GM12878 (cell line): ENCODE data around the gene NUAK1. TPM values are rescaled to one million over a fixed set of nuclear protein-coding genes. Genes with fewer than 3 reads are reported as not detected.

Experiments used
- ATF2 ChIP-seq: IDR thresholded peaks from 2 replicates; pipeline ENCODE4 v1.6.1; 2012; ENCODE audit warnings: low read length, inconsistent platforms
- ATF3 ChIP-seq: IDR thresholded peaks from 2 replicates; pipeline ENCODE4 v1.6.1; 2011; ENCODE audit warnings: low read depth, mild to moderate bottlenecking, low read length, moderate library complexity, borderline replicate concordance; ENCODE audit errors: extremely low read depth
- CHD2 ChIP-seq: IDR thresholded peaks from 2 replicates; pipeline ENCODE4 v1.6.1; 2011; ENCODE audit warnings: low read depth, low read length, improper control_type of control experiment, borderline replicate concordance
- ETV6 ChIP-seq, 2 experiments: fragments of 450-650 bp in 1 of 2; IDR thresholded peaks in 1 of 2; conservative IDR thresholded peaks in 1 of 2; 2 replicates each; pipeline ENCODE4 v1.6.1; 2014; ENCODE audit warnings: antibody characterized with exemption in 1 of 2, borderline replicate concordance in 1 of 2, low read depth in 1 of 2, mild to moderate bottlenecking in 1 of 2, moderate library complexity in 1 of 2
- HDAC2 ChIP-seq: fragments of 200-600 bp; sonication (generic); IDR thresholded peaks from 2 replicates; pipeline ENCODE4 v1.6.1; 2017
- IRF4 ChIP-seq: IDR thresholded peaks from 2 replicates; pipeline ENCODE4 v1.6.1; 2011; ENCODE audit warnings: low read depth, low read length
- MXI1 ChIP-seq: fragments of 150-350 bp; IDR thresholded peaks from 2 replicates; pipeline ENCODE4 v1.6.1; 2011; ENCODE audit warnings: low read depth, mild to moderate bottlenecking, inconsistent platforms, low read length, improper control_type of control experiment
- MYB ChIP-seq: fragments of 150-350 bp; IDR thresholded peaks from 2 replicates; pipeline ENCODE4 v1.6.1; 2014; ENCODE audit warnings: mild to moderate bottlenecking, low read depth, low read length, borderline replicate concordance
- NBN ChIP-seq: fragments of 450-650 bp; IDR thresholded peaks from 2 replicates; pipeline ENCODE4 v1.6.1; 2016
- NFIC ChIP-seq: IDR thresholded peaks from 2 replicates; pipeline ENCODE4 v1.6.1; 2012; ENCODE audit warnings: low read depth, mild to moderate bottlenecking, inconsistent platforms, low read length, moderate library complexity
- NFYB ChIP-seq: IDR thresholded peaks from 2 replicates; pipeline ENCODE4 v1.6.1; 2011; ENCODE audit warnings: low read depth, mild to moderate bottlenecking, low read length, improper control_type of control experiment, moderate library complexity; ENCODE audit not compliant: insufficient read depth
- NKRF ChIP-seq: fragments of 450-650 bp; conservative IDR thresholded peaks from 2 replicates; pipeline ENCODE4 v1.6.1; 2017; ENCODE audit warnings: mild to moderate bottlenecking, moderate library complexity
- NR2C2 ChIP-seq: IDR thresholded peaks from 2 replicates; pipeline ENCODE4 v1.6.1; 2011; ENCODE audit warnings: borderline replicate concordance, low read depth; ENCODE audit not compliant: control insufficient read depth, insufficient read length
- RELB ChIP-seq: fragments of 450-650 bp; IDR thresholded peaks from 2 replicates; pipeline ENCODE4 v1.6.1; 2017; ENCODE audit warnings: low read depth, mild to moderate bottlenecking, moderate library complexity
- RFX5 ChIP-seq: IDR thresholded peaks from 2 replicates; pipeline ENCODE4 v1.6.1; 2011; ENCODE audit warnings: low read depth, low read length, improper control_type of control experiment
- SIN3A ChIP-seq: IDR thresholded peaks from 2 replicates; pipeline ENCODE4 v1.6.1; 2012; ENCODE audit warnings: low read depth, low read length, improper control_type of control experiment
- SIX5 ChIP-seq: IDR thresholded peaks from 2 replicates; pipeline ENCODE4 v1.6.1; 2011; ENCODE audit warnings: mild to moderate bottlenecking, low read depth, low read length, moderate library complexity; ENCODE audit not compliant: severe bottlenecking
- SMAD1 ChIP-seq: fragments of 450-650 bp; IDR thresholded peaks from 2 replicates; pipeline ENCODE4 v1.6.1; 2018; ENCODE audit warnings: mild to moderate bottlenecking, low read depth; ENCODE audit not compliant: partially characterized antibody
- SMC3 ChIP-seq: IDR thresholded peaks from 2 replicates; pipeline ENCODE4 v1.6.1; 2011; ENCODE audit warnings: low read length, improper control_type of control experiment, borderline replicate concordance
- SP1 ChIP-seq: IDR thresholded peaks from one replicate; pipeline ENCODE4 v1.6.1; 2011; ENCODE audit warnings: low read depth, low read length
- TCF7 ChIP-seq: IDR thresholded peaks from 2 replicates; pipeline ENCODE4 v1.6.1; 2014; ENCODE audit warnings: antibody characterized with exemption, borderline replicate concordance
- ZBED1 ChIP-seq: IDR thresholded peaks from 2 replicates; pipeline ENCODE4 v1.6.1; 2016; ENCODE audit warnings: borderline replicate concordance
- polyA plus RNA-seq, 11 experiments: library from polyadenylated mRNA; depleted of rRNA in 4 of 11; unstranded in 6 of 11; stranded (reverse) in 5 of 11; fragments of >200 nt; fragmentation: Nextera tagmentation in 4 of 11; fragmentation: Illumina TruSeq in 1 of 11; extraction: Ambion mirVana in 4 of 11; extraction: Trizol in 1 of 11; gene quantifications; 1 replicate in 1 of 11; 2 replicates in 10 of 11; pipeline versions ENCODE4 v1.2.1 to v1.2.3, GENCODE V29; 2011 to 2016; ENCODE audit warnings: inconsistent platforms in 2 of 11, missing spikeins in 2 of 11, low read depth in 1 of 11
- total RNA-seq, 4 experiments: library from RNA; depleted of rRNA in 3 of 4; stranded (reverse); fragments of >200 nt in 3 of 4; fragmentation: Illumina TruSeq in 1 of 4; extraction: Trizol in 1 of 4; gene quantifications; 2 replicates each; pipeline versions ENCODE4 v1.2.1 to v1.2.3, GENCODE V29; 2013 to 2021
- TF ChIP-seq, protein P1 (sequence below): IDR thresholded peaks from 2 replicates; pipeline ENCODE4 v1.6.1; 2011; ENCODE audit warnings: borderline replicate concordance, low read depth, mild to moderate bottlenecking, moderate library complexity, mixed read lengths, low read length; ENCODE audit not compliant: insufficient read depth; ENCODE audit errors: extremely low read length
- TF ChIP-seq, protein P2 (sequence below): fragments of 450-650 bp; IDR thresholded peaks from 2 replicates; pipeline ENCODE4 v1.6.1; 2017; ENCODE audit warnings: borderline replicate concordance

The NUAK1 gene
- total and polyA plus RNA-seq, 10 of the 15 experiments (the other 5 are each of a cell fraction or from before 2014, with no cell fraction given), result 0.03 to 0.42 (median 0.08) TPM; not detected in 2

GRCh38 chr12:106085213-106085612, 53.5 kb downstream of the NUAK1 start (continued):
- TF ChIP-seq, protein P1, sequence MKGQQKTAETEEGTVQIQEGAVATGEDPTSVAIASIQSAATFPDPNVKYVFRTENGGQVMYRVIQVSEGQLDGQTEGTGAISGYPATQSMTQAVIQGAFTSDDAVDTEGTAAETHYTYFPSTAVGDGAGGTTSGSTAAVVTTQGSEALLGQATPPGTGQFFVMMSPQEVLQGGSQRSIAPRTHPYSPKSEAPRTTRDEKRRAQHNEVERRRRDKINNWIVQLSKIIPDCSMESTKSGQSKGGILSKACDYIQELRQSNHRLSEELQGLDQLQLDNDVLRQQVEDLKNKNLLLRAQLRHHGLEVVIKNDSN, result no peak
- TF ChIP-seq TCF7, result no peak
- no peak for TF ChIP-seq SP1
- peak; percentile 73; the same call in 1 of the 2 replicates for TF ChIP-seq IRF4
- no peak for TF ChIP-seq MYB
- TF ChIP-seq SMC3, result no peak
- no peak for TF ChIP-seq ETV6 (conservative IDR thresholded peaks at IDR 0.05 in 1 of 2, IDR thresholded peaks at IDR 0.05 in 1 of 2; ENCODE audit: borderline replicate concordance in 1 of 2, low read depth in 1 of 2)
- peak; percentile 52; the same call in 1 of the 2 replicates for TF ChIP-seq NFIC
- TF ChIP-seq SIX5, result no peak
- TF ChIP-seq, protein P2, sequence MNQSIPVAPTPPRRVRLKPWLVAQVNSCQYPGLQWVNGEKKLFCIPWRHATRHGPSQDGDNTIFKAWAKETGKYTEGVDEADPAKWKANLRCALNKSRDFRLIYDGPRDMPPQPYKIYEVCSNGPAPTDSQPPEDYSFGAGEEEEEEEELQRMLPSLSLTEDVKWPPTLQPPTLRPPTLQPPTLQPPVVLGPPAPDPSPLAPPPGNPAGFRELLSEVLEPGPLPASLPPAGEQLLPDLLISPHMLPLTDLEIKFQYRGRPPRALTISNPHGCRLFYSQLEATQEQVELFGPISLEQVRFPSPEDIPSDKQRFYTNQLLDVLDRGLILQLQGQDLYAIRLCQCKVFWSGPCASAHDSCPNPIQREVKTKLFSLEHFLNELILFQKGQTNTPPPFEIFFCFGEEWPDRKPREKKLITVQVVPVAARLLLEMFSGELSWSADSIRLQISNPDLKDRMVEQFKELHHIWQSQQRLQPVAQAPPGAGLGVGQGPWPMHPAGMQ, result no peak
- TF ChIP-seq NBN, result no peak
- no peak for TF ChIP-seq RFX5
- no peak for TF ChIP-seq NR2C2
- no peak; the same call in 1 of the 2 replicates for TF ChIP-seq MXI1
- TF ChIP-seq HDAC2, result no peak
- TF ChIP-seq SMAD1, result no peak
- TF ChIP-seq ATF3, result no peak
- TF ChIP-seq NFYB, result no peak
- TF ChIP-seq ZBED1, result no peak
- TF ChIP-seq NKRF, result no peak
- peak; percentile 55; the same call in 1 of the 2 replicates for TF ChIP-seq ATF2
- TF ChIP-seq RELB, result no peak; the same call in 1 of the 2 replicates
- no peak for TF ChIP-seq CHD2
- TF ChIP-seq SIN3A, result no peak
